ENCODE measurements around the gene CLCN7. TPM values are rescaled to one million over a fixed set of nuclear protein-coding genes. Genes with fewer than 3 reads are reported as not detected.
A peak's percentile ranks its signal among the peaks of the same experiment; 100 is the strongest.
"Not testable (repeated sequence)": the region's sequence is repeated elsewhere in the genome, so short reads cannot be mapped to it uniquely, and the experiment has no call there.

The CLCN7 gene
- polyA plus RNA-seq, 1 experiment: 15.7 TPM

DNA sequence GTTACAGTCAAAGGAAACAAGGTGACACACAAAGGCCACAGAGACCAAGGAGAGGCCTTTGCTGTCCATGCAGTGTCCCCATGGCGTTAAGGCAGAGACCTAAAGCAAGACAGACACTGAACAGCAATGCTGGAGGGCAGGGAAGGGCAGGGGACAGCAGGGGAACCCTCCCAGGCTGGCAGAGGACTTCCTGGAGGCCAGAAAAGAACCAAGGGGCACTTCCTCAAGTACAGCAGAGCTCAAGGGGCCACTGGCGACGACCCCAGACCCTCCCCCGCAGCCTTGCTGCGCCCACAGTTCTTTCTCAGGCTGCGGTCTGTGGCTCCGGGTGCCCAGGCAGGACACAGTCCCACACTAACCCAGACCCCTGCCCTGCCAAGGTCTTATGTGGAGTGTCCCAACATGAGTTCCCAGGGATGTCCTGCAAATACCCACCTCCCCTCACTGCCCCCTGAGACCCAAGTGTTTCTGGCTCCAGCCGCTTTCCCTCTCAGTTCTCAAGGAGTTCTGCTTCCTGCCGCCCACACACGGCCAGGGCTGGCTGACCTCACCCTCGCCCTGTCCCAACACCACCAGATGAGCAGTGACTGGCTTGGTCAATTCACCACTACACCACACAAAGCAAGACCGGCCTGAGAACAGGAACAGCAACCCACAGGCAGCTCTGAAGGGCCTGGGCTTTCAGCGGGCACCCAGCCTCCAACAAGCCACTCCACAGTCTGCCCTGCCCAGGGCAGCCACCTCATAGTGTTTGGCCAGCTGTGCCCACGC lies 4.2 kb downstream of the CLCN7 start:
- CTCF ChIA-PET: no interaction called here
- POLR2A ChIA-PET: no interaction called here
- H3K9me3 ChIP-seq (ENCODE audit: control insufficient read depth, insufficient read depth, low read length): peaks cover 15% of the 10 kb centered on the region
- H3K27ac ChIP-seq (ENCODE audit: low read depth, low read length): peak overlapping the region; percentile 47
- TF ChIP-seq, protein P1, sequence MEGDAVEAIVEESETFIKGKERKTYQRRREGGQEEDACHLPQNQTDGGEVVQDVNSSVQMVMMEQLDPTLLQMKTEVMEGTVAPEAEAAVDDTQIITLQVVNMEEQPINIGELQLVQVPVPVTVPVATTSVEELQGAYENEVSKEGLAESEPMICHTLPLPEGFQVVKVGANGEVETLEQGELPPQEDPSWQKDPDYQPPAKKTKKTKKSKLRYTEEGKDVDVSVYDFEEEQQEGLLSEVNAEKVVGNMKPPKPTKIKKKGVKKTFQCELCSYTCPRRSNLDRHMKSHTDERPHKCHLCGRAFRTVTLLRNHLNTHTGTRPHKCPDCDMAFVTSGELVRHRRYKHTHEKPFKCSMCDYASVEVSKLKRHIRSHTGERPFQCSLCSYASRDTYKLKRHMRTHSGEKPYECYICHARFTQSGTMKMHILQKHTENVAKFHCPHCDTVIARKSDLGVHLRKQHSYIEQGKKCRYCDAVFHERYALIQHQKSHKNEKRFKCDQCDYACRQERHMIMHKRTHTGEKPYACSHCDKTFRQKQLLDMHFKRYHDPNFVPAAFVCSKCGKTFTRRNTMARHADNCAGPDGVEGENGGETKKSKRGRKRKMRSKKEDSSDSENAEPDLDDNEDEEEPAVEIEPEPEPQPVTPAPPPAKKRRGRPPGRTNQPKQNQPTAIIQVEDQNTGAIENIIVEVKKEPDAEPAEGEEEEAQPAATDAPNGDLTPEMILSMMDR (IDR thresholded peaks at IDR 0.05; ENCODE audit: low read depth, low read length): no peak
- H3K4me3 ChIP-seq (ENCODE audit: low read depth, low read length): no peak overlapping the region
- DNase-seq (ENCODE audit: low read depth, low spot score): no peak
- H3K27me3 ChIP-seq (ENCODE audit: control insufficient read depth, insufficient read depth, low read length): no peaks in the 10 kb centered on the region

DNA sequence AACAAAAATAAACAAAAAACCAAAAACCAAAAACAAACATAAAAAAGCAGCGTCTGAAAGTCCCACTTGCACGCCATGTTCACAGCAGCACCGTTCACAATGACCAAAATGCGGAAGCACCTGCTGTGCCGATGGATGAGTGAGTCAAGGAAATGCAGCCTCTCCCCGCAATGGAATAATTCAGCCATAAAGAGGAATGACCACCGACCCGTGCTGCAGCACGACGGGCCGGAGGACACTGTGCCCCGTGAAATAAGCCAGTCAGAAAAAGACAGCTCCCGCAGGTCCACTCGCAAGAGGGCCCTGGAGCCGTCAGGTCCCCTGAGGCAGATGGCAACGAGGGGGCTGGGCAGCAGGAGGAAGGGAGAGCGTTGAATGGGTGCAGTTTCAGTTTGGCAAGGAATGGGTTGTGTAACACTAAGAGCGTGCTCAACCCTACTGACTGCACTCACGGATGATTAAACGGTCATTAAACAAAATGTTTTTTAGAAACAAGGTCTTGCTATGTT lies 5.1 kb downstream of the CLCN7 start:
- POLR2A ChIA-PET: no interaction called here
- Histone ChIP-seq H3K27ac (ENCODE audit: low read depth, low read length) (no peak overlapping the region), H3K4me3 (ENCODE audit: low read depth, low read length) (no peak overlapping the region), H3K9me3 (ENCODE audit: control insufficient read depth, insufficient read depth, low read length) (peaks cover 15% of the 10 kb centered on the region), H3K27me3 (ENCODE audit: control insufficient read depth, insufficient read depth, low read length) (no peaks in the 10 kb centered on the region)
- CTCF ChIA-PET: no interaction called here
- no peak for DNase-seq (ENCODE audit: low read depth, low spot score)
- TF ChIP-seq, protein P1 (IDR thresholded peaks at IDR 0.05; ENCODE audit: low read depth, low read length): no peak

DNA sequence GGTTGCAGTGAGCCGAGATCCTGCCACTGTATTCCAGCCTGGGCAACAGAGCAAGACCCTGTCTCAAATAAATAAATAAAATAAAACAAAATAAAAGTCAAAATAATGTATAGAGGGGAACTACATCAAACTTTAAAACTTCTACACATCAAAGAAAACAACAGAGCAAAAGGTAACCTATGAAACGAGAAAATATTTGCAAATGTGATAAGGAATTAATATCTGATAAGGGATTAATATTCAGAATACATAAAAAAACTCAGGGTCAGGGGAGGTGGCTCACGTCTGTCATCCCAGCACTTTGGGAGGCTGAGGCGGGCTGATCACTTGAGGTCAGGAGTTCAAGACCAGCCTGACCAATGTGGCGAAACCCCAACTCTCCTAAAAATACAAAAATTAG lies 5.7 kb downstream of the CLCN7 start:
- H3K4me3 ChIP-seq (ENCODE audit: low read depth, low read length); H3K27ac ChIP-seq (ENCODE audit: low read depth, low read length); CTCF ChIA-PET; DNase-seq (ENCODE audit: low read depth, low spot score); H3K27me3 ChIP-seq (ENCODE audit: control insufficient read depth, insufficient read depth, low read length); POLR2A ChIA-PET: not testable (repeated sequence)
- H3K9me3 ChIP-seq (ENCODE audit: control insufficient read depth, insufficient read depth, low read length): peaks cover 15% of the 10 kb centered on the region

DNA sequence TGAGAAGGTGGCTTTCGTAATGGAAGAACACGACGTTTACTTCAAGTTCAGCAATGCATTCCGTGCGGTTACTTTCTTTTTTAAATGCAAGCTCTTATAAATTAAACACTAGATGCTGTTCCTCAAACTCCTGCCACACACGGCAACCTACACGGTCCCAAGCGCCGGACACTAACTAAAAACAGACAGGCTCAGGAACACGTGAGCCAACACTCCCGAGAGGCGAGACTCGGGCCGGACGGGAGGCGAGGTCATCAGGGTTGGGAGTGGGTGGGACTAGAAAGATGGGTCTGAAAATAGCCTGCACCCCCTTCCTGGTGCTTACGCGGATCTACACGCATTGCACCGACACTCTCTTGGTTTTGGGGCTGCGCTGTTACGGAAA lies 6.4 kb downstream of the CLCN7 start:
- Histone ChIP-seq H3K27ac (ENCODE audit: low read depth, low read length) (no peak overlapping the region), H3K9me3 (ENCODE audit: control insufficient read depth, insufficient read depth, low read length) (peaks cover 15% of the 10 kb centered on the region), H3K4me3 (ENCODE audit: low read depth, low read length) (no peak overlapping the region), H3K27me3 (ENCODE audit: control insufficient read depth, insufficient read depth, low read length) (no peaks in the 10 kb centered on the region)
- no peak for DNase-seq (ENCODE audit: low read depth, low spot score)
- ChIA-PET CTCF (no interaction called here), POLR2A (no interaction called here)
- TF ChIP-seq, protein P1 (IDR thresholded peaks at IDR 0.05; ENCODE audit: low read depth, low read length): no peak

DNA sequence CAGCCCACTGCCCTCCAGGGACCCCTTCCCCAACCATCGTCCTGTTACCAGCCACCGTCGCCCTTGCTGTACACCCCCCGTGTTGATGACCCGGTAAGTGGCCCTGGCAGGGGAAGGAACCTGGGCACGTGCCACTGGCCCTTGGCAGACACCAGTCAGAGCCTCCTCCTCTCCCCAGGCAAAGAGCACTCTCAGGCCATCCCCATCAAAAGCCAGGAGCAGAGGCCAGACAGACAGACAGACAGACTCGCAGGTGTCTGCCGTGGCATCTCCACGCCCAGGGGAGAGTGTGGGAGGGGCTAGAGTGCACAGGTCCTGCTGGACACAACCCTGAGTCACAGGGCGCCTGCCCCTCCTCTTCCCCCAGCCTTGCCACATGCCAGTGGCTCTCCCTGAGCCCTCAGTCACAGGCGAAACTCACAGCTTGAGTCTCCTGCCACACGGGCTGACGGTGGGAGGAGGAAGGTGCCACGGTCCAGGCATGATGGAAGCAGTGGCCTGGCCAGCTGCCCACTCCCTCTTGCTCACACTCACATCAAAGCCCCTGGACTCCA lies 7.8 kb downstream of the CLCN7 start:
- ChIA-PET CTCF (no interaction called here), POLR2A (no interaction called here)
- no peaks in the 10 kb centered on the region for H3K27me3 ChIP-seq (ENCODE audit: control insufficient read depth, insufficient read depth, low read length)
- no peak overlapping the region for H3K27ac ChIP-seq (ENCODE audit: low read depth, low read length)
- DNase-seq (ENCODE audit: low read depth, low spot score): no peak
- TF ChIP-seq, protein P1 (IDR thresholded peaks at IDR 0.05; ENCODE audit: low read depth, low read length): no peak
- H3K4me3 ChIP-seq (ENCODE audit: low read depth, low read length): no peak overlapping the region
- peaks cover 15% of the 10 kb centered on the region for H3K9me3 ChIP-seq (ENCODE audit: control insufficient read depth, insufficient read depth, low read length)

Data from AG04450 (cell line).